NCI-H510A treated with DMSO at 0.1 percent for 48 hours (cell line): ENCODE results near the gene D2HGDH.

Experiments
- DNase-seq: peaks from one replicate; lab custom pipeline; 2025; lab: John Stamatoyannopoulos, UW

Gene D2HGDH

DNA sequence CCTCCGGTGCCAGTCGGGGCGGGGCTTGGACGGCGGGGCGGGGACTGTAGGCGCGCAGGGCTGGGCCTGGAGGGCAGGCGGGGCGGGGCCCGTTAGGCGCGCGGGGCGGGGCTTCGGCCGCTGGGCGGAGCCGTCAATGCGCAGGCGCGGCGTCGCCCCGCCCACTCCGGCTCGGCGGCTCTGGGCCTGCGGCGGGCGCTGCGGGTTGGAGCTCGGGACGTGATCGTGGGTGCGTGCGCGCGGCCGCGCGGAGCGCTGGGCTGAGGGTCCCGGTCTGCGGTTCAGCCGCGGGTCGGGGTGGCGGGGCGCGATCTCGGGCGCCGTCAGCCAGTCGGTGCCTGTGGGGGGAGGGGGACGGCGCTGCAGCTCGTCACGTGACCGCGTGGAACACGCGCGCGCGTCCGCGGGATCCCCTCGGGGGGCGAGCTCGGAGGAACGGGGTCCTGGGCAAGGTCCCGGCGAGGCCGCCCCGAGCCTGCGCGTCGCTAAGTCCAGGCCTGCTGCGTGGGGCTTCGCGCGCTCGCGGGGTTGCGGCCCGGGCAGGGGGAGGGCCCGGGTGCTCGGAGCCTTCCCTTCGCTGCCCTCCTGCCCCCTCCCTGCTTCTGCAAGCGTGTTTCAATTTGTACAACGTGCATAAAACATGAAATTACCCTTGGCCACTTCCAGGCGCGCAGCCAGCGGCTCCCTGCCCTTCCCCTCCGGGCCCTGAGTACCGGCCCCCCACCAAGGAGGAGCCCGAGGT, at the start of gene D2HGDH:
Gene D2HGDH, plus strand, starts transcription at position 164 of the 742 bp plus-strand sequence. CDS start 595 bp downstream, outside the sequence.
- peak; percentile 55 for DNase-seq

- DNase-seq: no peak
Observed at GRCh38 chr2:241686324-241686649, 48.1 kb upstream of the D2HGDH start.

DNA sequence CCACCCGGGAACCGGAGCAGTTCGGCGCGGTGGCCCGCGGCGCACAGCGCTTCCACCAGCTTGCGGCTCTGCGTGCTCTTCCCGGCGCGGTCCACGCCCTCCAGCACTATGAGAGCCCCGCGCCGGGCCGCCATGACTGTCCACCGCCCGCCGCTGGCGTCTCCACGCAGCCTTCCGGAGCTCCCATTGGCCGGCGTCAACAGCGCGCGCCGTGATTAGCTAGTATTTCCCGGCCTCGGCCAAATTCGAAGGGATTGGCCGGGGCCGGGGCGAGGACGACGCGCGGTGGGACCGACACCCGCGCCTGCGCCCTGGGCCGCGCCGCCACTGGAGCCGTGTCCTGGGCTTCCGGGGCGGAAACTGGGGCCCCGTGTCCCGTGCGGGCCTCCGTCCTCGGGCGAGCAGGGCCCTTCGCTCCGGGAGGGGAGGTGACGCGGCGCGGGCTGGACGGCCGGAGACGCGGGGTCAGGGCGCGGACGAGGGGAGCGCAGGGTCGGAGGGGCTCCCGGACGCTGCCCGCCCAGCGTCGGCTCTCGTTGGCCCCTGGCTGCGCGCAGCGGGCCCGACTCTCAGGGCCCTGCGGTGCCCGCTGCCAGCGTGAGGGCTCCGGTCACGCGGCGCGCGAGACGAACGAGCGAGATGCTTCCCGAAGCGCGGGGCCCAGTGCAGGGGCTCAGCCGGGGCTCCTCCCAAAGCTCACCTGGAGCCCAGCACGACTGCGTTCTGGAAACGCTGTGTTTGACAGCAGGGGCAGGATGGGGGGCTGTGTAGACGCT, 47.6 kb upstream of the D2HGDH start, which contains the start of gene DTYMK:
Gene DTYMK, minus strand, starts transcription at position 166 of the 776 bp plus-strand sequence. Its CDS starts 32 bp downstream, at position 134.
- peak; percentile 95 for DNase-seq

DNA sequence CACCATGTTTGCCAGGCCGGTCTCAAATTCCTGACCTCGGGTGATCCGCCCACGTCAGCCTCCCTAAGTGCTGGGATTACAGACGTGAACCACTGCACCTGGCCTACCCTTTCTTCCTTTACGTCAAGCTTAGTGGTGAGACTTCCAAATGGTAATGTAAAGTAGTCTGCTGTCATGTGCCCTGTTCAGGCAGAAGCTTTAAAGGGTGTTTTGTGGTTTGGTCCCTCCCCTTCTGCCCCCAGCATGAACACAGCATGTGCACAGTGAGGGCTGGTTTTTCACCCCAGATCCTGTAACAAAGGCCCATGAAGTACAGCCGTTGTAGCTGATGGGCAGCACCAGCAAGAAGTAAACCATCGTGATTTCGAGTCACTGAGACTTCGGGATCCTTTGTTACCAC, 45.1 kb upstream of the D2HGDH start:
- no peak for DNase-seq

- no peak for DNase-seq
Observed at GRCh38 chr2:241690202-241690717, 44.2 kb upstream of the D2HGDH start.

DNA sequence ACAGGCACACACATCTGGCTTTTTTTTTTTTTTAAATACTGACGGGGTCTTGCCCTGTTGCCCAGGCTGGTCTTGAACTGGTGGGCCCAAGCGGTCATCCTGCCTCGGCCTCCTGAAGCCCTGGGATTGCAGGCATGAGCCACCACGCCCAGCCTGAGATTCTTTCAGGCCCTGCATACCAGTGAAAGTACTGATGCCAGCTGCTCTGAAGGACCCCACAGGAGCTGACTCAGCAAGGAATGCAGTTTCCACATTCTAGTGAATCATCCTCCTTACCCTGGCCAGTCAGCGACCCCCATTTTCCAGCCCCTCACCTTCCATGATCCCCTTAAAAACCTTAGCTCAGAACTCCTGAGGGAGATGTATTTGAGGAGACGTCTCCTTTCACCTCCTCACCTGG, 42.0 kb upstream of the D2HGDH start:
- DNase-seq: no peak

DNA sequence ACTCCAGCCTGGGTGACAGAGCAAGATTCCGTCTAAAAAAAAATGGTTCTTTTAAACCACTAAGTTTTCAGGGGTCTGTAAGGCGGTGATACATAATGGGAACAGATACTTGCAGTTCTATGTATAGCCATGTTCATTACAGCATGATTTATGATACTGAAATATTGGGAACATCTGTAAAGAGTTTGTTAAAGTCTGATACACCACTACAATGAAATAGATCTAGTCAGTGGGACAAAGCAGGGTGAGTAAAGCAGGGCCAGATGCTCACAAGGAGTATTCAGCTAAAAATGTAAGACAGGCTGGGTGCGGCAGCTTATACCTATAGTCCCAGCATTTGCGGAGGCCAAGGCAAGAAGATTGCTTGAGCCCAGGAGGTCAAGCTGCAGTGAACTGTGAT, 38.8 kb upstream of the D2HGDH start:
- no peak for DNase-seq

GRCh38 chr2:241701149-241701398, 33.4 kb upstream of the D2HGDH start:
- DNase-seq: no peak

DNA sequence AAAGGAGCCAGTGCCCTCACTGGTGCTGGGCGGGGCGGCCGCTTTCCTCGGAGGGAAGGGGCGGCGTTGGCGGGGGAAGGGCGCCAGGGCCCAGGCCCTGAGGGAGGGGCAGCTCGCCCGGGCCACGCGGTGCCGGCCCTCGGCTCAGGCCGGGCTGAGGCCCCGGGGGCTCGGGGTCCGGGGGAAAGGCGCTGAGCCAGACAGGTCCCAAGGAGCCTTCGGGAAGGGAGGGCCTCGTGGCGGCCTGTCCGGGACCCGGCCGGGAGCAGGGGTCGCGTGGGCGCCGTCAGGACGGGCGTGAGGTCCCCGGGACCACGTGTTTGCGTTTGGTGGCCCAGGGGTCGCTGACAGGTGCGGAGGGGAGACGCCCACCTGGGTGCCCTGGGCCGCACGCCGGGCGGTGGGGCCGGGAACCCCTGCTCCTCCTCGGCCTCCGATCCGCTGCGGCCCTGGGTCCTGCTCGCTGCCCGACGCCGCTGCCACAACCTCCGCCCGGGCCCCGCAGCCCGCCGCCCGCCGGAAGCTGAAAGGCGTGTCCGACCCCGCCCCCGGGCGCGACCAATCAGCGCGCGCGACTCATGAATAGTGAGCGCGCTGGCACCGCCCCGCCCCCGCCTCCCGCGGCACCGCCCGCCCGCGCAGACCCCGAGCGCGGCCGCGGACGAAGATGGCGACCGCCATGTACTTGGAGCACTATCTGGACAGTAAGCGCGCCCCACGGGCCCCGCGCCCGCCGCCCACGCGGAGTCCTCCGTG, 32.9 kb upstream of the D2HGDH start, which contains the start of gene ING5:
Gene ING5, plus strand, starts transcription at position 641 of the 756 bp plus-strand sequence. Its CDS starts 27 bp downstream, at position 668.
- DNase-seq: peak; percentile 96

DNA sequence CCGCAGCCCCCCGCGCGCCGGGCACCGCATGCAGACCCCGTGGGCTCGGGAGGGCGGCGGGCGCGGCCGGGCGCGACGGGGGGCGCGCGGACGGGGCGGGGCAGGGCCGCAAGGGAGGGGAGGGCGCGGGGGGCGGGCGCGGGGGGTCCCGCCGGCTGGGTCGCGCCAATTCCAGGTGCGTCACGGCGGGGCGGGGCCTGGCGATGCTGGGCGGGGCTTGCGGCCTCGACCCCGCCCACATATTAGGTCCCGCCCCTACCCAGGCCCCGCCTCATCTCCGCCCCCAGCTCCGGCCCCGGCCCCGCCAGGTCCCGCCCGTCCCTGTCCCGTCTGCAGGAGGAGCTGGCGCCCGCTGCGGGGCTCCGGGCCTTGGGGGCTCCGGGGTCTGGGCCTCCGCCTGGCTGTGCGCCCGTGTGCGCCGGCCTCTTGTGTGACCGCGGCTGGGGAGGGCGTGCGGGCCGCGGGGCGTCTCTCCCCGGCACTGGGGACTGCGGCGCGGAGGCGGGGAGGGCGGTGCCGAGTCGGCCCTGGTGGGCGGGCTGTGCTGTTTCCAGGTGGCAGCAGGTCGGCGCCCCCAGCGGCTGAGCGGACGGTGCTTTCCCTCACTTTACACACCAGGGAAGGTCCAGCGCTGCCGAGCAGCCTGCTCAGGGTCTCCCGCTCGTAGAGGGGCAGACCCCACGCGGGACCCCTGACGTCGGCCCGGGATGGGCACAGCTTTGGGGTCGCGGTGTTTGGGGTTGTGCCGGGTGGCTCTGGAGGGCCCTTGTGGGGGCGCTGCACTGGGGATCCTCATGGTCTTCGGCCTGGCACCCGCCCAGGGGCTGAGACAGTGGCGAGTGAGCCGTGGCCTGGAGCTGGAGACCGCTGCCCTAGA, 32.0 kb upstream of the D2HGDH start:
- peak; percentile 63 for DNase-seq

- DNase-seq: no peak
Observed at GRCh38 chr2:241703032-241703604, 31.3 kb upstream of the D2HGDH start.

GRCh38 chr2:241706537-241706936, 27.9 kb upstream of the D2HGDH start:
- DNase-seq: no peak

DNA sequence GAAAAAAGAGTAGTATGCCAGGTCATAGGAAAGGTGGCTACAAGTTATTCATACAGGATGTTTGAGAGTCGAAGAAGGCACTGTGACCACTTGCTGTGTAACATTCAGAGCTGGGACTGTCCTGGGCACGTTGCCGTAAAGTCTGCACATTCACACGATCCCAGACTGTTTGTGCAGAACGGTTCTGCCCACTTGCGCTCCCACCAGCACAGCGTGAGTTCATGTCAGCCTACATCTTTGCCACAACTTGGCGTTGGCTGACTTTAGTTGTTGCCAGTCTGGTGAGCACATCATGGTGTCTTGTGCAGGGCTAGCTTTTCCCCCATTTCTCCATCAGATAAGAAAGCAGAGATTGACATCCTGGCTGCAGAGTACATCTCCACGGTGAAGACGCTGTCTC, 25.6 kb upstream of the D2HGDH start:
- DNase-seq: no peak

- no peak for DNase-seq
Observed at GRCh38 chr2:241719093-241719492, 15.3 kb upstream of the D2HGDH start.

GRCh38 chr2:241720099-241720498, 14.3 kb upstream of the D2HGDH start:
- no peak for DNase-seq

DNA sequence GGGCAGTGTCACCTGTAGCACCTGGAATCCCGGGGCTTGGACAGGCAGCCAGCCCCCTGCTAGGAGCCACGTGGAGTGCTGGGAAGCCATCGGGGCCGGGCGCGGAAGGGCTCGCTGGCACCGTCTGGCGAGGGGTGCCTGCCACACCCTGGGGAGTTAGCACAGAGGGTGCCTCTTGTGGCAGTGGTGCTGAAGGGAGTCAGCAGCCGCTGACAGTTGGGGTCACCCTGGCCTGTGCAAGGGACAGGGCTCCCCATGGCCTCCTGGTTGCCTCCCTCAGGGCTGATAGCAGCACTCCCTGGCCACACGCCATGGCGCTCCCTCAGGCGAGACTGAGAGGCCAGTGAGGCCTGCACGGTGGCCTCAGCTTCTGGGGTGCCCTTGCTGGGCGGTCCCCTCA, 13.9 kb upstream of the D2HGDH start:
- DNase-seq: no peak

- no peak for DNase-seq
Observed at GRCh38 chr2:241721852-241722251, 12.6 kb upstream of the D2HGDH start.

- no peak for DNase-seq
Observed at GRCh38 chr2:241722896-241723454, 11.5 kb upstream of the D2HGDH start.

GRCh38 chr2:241724259-241724974, 10.0 kb upstream of the D2HGDH start:
- DNase-seq: no peak
